A673 (cell line): Measurements from ENCODE around the gene CFAP20DC. TPM values are rescaled to one million over a fixed set of nuclear protein-coding genes. Genes with fewer than 3 reads are reported as not detected.

Experiments used
- BruUV-seq: library from RNA; stranded (reverse); fragments of 400-500 nt; replicated peaks from 2 replicates; lab custom pipeline; 2021; lab: Mats Ljungman, UMichigan
- CTCF ChIA-PET: fragments of 300-600 bp; sonication (Branson Sonifier 250); formaldehyde crosslinking; loops from one replicate; lab custom pipeline; 2022; ENCODE audit warnings: antibody characterized with exemption; lab: Charles Lee
- POLR2A ChIA-PET: fragments of 300-600 bp; sonication (Branson Sonifier 250); formaldehyde crosslinking; loops from one replicate; lab custom pipeline; 2022; ENCODE audit warnings: antibody characterized with exemption; ENCODE audit not compliant: low non-redundant PET; lab: Charles Lee
- DNase-seq: peaks from one replicate; pipeline ENCODE4 v3.0.0-alpha.2; 2015; ENCODE audit warnings: low spot score
- H3K27ac ChIP-seq: fragments of 200-600 bp; sonication (generic); 2 replicates; pipeline ENCODE4 v1.5.1; 2016; ENCODE audit warnings: mixed run types, low read depth, mild to moderate bottlenecking, mixed read lengths, antibody characterized with exemption, low read length; ENCODE audit not compliant: poor library complexity, severe bottlenecking
- H3K27me3 ChIP-seq: fragments of 200-600 bp; sonication (generic); replicated peaks from 2 replicates; pipeline ENCODE4 v1.6.1; 2017; ENCODE audit warnings: mixed run types, low read depth, mild to moderate bottlenecking, mixed read lengths, antibody characterized with exemption, low read length; ENCODE audit not compliant: insufficient read depth, poor library complexity
- H3K36me3 ChIP-seq: fragments of 200-600 bp; sonication (generic); 2 replicates; pipeline ENCODE4 v1.6.1; 2016; ENCODE audit warnings: mixed run types, mild to moderate bottlenecking, mixed read lengths, antibody characterized with exemption, low read length; ENCODE audit not compliant: insufficient read depth, poor library complexity, severe bottlenecking
- H3K4me1 ChIP-seq: fragments of 200-600 bp; sonication (generic); 2 replicates; pipeline ENCODE4 v1.6.1; 2017; ENCODE audit warnings: mixed run types, mild to moderate bottlenecking, mixed read lengths, antibody characterized with exemption, low read length; ENCODE audit not compliant: insufficient read depth, poor library complexity, severe bottlenecking
- H3K4me3 ChIP-seq: fragments of 200-600 bp; sonication (generic); 2 replicates; pipeline ENCODE4 v1.5.1; 2016; ENCODE audit warnings: low read depth, mixed run types, mild to moderate bottlenecking, mixed read lengths, low read length; ENCODE audit not compliant: poor library complexity, severe bottlenecking
- H3K9me3 ChIP-seq: fragments of 200-600 bp; sonication (generic); 2 replicates; pipeline ENCODE4 v1.6.1; 2016; ENCODE audit warnings: mixed run types, low read depth, mild to moderate bottlenecking, mixed read lengths, antibody characterized with exemption, low read length; ENCODE audit not compliant: poor library complexity, severe bottlenecking
- EZH2 ChIP-seq: fragments of 200-600 bp; sonication (generic); IDR thresholded peaks from 2 replicates; pipeline ENCODE4 v1.6.1; 2017; ENCODE audit warnings: borderline replicate concordance, low read depth, mild to moderate bottlenecking, mixed read lengths, antibody characterized with exemption, low read length; ENCODE audit not compliant: poor library complexity, severe bottlenecking
- intact Hi-C: fragments of 100-400 bp; cut with micrococcal nuclease; formaldehyde crosslinking; loops from one replicate; pipeline ENCODE4 v1.10.0; 2022; ENCODE audit not compliant: unreplicated experiment
- total RNA-seq: library from RNA; stranded (reverse); gene quantifications from 2 replicates; pipeline ENCODE4 v1.2.3, GENCODE V29; 2021
- TF ChIP-seq, protein P1 (sequence below): fragments of 300-800, 200-600 bp; sonication (generic); conservative IDR thresholded peaks from 2 replicates; pipeline ENCODE4 v1.5.1; 2017; ENCODE audit warnings: low read depth, mild to moderate bottlenecking, antibody characterized with exemption, low read length, moderate library complexity, mixed read lengths

The CFAP20DC gene
- total RNA-seq, 1 experiment from 2014 or later: 1.3 TPM

DNA sequence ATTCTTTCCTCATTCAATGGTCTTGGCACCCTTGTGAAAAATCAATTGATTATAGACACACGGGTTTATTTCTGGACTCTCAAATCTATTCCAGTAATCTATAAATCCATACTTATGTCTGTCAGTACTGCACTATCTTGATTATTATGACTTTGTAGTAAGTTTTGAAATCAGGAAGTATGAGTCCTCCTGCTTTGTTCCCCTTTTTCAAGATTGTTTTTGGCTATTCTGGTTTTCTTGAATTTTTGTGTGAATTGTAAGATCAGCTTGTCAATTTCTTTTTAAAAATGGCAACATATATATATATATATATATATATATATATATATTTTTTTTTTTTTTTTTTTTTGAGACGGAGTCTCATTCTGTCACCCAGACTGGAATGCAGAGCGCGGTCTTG is 32.3 kb upstream of the CFAP20DC start:
- Histone ChIP-seq H3K27ac (no peak overlapping the region), H3K36me3 (no peaks in the 10 kb centered on the region), H3K27me3 (no peaks in the 10 kb centered on the region), H3K9me3 (no peaks in the 10 kb centered on the region), H3K4me1 (no peaks in the 10 kb centered on the region), H3K4me3 (no peak overlapping the region)
- intact Hi-C loops: no loop called here
- POLR2A ChIA-PET: no interaction called here
- no peak for DNase-seq
- CTCF ChIA-PET: no interaction called here
- TF ChIP-seq, protein P1, sequence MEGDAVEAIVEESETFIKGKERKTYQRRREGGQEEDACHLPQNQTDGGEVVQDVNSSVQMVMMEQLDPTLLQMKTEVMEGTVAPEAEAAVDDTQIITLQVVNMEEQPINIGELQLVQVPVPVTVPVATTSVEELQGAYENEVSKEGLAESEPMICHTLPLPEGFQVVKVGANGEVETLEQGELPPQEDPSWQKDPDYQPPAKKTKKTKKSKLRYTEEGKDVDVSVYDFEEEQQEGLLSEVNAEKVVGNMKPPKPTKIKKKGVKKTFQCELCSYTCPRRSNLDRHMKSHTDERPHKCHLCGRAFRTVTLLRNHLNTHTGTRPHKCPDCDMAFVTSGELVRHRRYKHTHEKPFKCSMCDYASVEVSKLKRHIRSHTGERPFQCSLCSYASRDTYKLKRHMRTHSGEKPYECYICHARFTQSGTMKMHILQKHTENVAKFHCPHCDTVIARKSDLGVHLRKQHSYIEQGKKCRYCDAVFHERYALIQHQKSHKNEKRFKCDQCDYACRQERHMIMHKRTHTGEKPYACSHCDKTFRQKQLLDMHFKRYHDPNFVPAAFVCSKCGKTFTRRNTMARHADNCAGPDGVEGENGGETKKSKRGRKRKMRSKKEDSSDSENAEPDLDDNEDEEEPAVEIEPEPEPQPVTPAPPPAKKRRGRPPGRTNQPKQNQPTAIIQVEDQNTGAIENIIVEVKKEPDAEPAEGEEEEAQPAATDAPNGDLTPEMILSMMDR: no peak
- no peak for TF ChIP-seq EZH2
- no TSS peak for BruUV-seq

DNA sequence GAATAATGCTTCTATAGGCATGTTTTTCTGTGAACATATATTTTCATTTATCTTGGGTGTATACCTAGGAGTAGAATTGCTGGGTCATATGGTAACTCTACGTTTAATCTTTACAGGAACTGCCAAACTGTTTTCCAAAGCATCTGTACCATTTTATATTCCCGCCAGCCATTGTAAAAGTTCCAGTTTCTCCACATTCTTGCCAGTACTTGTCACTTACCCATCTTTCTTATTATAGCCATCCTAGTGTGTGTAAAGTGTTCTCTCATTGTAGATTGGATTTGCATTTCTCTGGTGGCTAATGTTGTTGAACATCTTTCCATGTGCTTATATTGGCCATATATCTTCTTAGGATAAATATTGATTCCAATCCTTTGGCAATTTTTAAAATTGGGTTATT is 31.2 kb upstream of the CFAP20DC start:
- H3K4me1 ChIP-seq: no peaks in the 10 kb centered on the region
- no peak for TF ChIP-seq EZH2
- TF ChIP-seq, protein P1: no peak
- intact Hi-C loops: no loop called here
- ChIA-PET POLR2A (no interaction called here), CTCF (no interaction called here)
- H3K4me3 ChIP-seq: no peak overlapping the region
- no peaks in the 10 kb centered on the region for H3K9me3 ChIP-seq
- no peak overlapping the region for H3K27ac ChIP-seq
- BruUV-seq: no TSS peak
- DNase-seq: no peak
- no peaks in the 10 kb centered on the region for H3K36me3 ChIP-seq
- no peaks in the 10 kb centered on the region for H3K27me3 ChIP-seq

DNA sequence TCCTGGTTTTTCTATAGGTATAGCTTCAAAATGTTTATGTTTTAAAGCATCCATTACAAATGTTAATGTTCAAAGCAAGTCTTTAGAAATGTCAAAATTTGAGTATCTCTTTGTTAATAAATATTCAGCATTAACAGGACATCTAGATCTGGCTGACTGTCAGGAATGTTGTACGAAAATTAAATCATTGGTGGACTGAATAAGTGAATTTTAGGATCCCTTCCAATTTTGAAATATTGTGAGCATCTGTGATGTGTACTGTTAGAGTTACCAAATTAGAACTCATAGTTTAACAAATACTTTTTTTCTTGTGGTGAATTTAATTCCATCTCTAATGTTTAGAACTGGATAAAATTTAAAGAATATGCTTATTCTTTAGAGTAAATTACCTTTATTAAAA is 30.1 kb upstream of the CFAP20DC start:
- intact Hi-C loops: no loop called here
- no peaks in the 10 kb centered on the region for H3K36me3 ChIP-seq
- H3K4me1 ChIP-seq: no peaks in the 10 kb centered on the region
- TF ChIP-seq, protein P1: no peak
- TF ChIP-seq EZH2: no peak
- no peaks in the 10 kb centered on the region for H3K9me3 ChIP-seq
- no peak overlapping the region for H3K4me3 ChIP-seq
- no peak overlapping the region for H3K27ac ChIP-seq
- ChIA-PET CTCF (no interaction called here), POLR2A (no interaction called here)
- no peak for DNase-seq
- BruUV-seq: no TSS peak
- H3K27me3 ChIP-seq: no peaks in the 10 kb centered on the region
